NCI-H1417 (cell line): ENCODE data around the gene ETV5.

Experiments
- DNase-seq, 3 experiments: peaks; one replicate each; lab custom pipeline; 2025; lab: John Stamatoyannopoulos, UW

The ETV5 gene

GRCh38 chr3:186095561-186096081 is 13.3 kb downstream of the ETV5 start:
- no peak for DNase-seq

- no peak for DNase-seq
Measured at GRCh38 chr3:186094696-186095425, 14.0 kb downstream of the ETV5 start.

GRCh38 chr3:186094271-186094670 is 14.6 kb downstream of the ETV5 start:
- DNase-seq, result no peak

- no peak for DNase-seq
Measured at GRCh38 chr3:186093271-186093900, 15.5 kb downstream of the ETV5 start.

- DNase-seq, result no peak
Measured at GRCh38 chr3:186092360-186093070, 16.4 kb downstream of the ETV5 start.

- no peak for DNase-seq
Measured at GRCh38 chr3:186090901-186091300, 18.0 kb downstream of the ETV5 start.

GRCh38 chr3:186088335-186088734 is 20.6 kb downstream of the ETV5 start:
- no peak for DNase-seq

GRCh38 chr3:186084264-186084663 is 24.6 kb downstream of the ETV5 start:
- no peak for DNase-seq

GRCh38 chr3:186083746-186084145 is 25.1 kb downstream of the ETV5 start:
- DNase-seq, result peak in 1 of 3 experiments; percentile 54

GRCh38 chr3:186082150-186082549 is 26.7 kb downstream of the ETV5 start:
- DNase-seq, result no peak

- DNase-seq, result no peak
Measured at GRCh38 chr3:186081678-186082077, 27.2 kb downstream of the ETV5 start.

GRCh38 chr3:186080849-186081438 is 27.9 kb downstream of the ETV5 start:
- no peak for DNase-seq

GRCh38 chr3:186079925-186080324 is 29.0 kb downstream of the ETV5 start:
- DNase-seq, result peak in 2 of 3 experiments; percentile 19 to 43

GRCh38 chr3:186077466-186077865 is 31.4 kb downstream of the ETV5 start:
- no peak for DNase-seq

GRCh38 chr3:186075931-186076567 is 32.8 kb downstream of the ETV5 start:
- DNase-seq, result no peak

GRCh38 chr3:186075489-186075888 is 33.4 kb downstream of the ETV5 start:
- DNase-seq, result no peak

GRCh38 chr3:186073641-186074040 is 35.2 kb downstream of the ETV5 start:
- no peak for DNase-seq

GRCh38 chr3:186070996-186071395 is 37.9 kb downstream of the ETV5 start:
- DNase-seq, result no peak

GRCh38 chr3:186070550-186070949 is 38.3 kb downstream of the ETV5 start:
- no peak for DNase-seq

- no peak for DNase-seq
Measured at GRCh38 chr3:186070133-186070532, 38.8 kb downstream of the ETV5 start.

- DNase-seq, result no peak
Measured at GRCh38 chr3:186069199-186069598, 39.7 kb downstream of the ETV5 start.

GRCh38 chr3:186068243-186068552 is 40.7 kb downstream of the ETV5 start:
- no peak for DNase-seq
